Osteocyte (in vitro differentiated cells): ENCODE measurements around the gene METTL14. TPM values are rescaled to one million over a fixed set of nuclear protein-coding genes. Genes with fewer than 3 reads are reported as not detected.

Source experiments
- DNase-seq: peaks from one replicate; pipeline ENCODE4 v3.0.0; 2021; ENCODE audit warnings: mixed read lengths; ENCODE audit not compliant: unreplicated experiment; ENCODE audit errors: extremely low spot score
- H3K27ac Mint-ChIP-seq: one replicate; pipeline ENCODE4 v1.8.0; 2021; ENCODE audit warnings: mild to moderate bottlenecking, mixed read lengths; ENCODE audit not compliant: unreplicated experiment
- H3K27me3 Mint-ChIP-seq: one replicate; pipeline ENCODE4 v1.8.0; 2021; ENCODE audit warnings: mixed read lengths; ENCODE audit not compliant: unreplicated experiment
- H3K36me3 Mint-ChIP-seq: one replicate; pipeline ENCODE4 v1.8.0; 2021; ENCODE audit warnings: mixed read lengths; ENCODE audit not compliant: unreplicated experiment
- H3K4me1 Mint-ChIP-seq: one replicate; pipeline ENCODE4 v1.8.0; 2021; ENCODE audit warnings: mixed read lengths; ENCODE audit not compliant: unreplicated experiment
- H3K4me3 Mint-ChIP-seq: one replicate; pipeline ENCODE4 v1.8.0; 2021; ENCODE audit warnings: mild to moderate bottlenecking, moderate library complexity, mixed read lengths; ENCODE audit not compliant: unreplicated experiment
- H3K9me3 Mint-ChIP-seq: one replicate; pipeline ENCODE4 v1.8.0; 2021; ENCODE audit warnings: mixed read lengths; ENCODE audit not compliant: unreplicated experiment
- CTCF ChIP-seq: fragments of 200-600 bp; sonication (generic); IDR thresholded peaks from 2 replicates; pipeline ENCODE4 v1.5.0; 2021; ENCODE audit warnings: antibody characterized with exemption, mild to moderate bottlenecking, moderate library complexity
- total RNA-seq: library from RNA; stranded (reverse); gene quantifications from 2 replicates; pipeline ENCODE4 v1.2.1, GENCODE V29; 2021

METTL14 gene
- total RNA-seq, 1 donor from 2014 or later, result 54.5 TPM

- no peaks in the 10 kb centered on the region for H3K27me3 Mint-ChIP-seq
- H3K4me1 Mint-ChIP-seq, result peaks cover 58% of the 10 kb centered on the region
- no peaks in the 10 kb centered on the region for H3K9me3 Mint-ChIP-seq
- no peak for DNase-seq
- no peak overlapping the region for H3K4me3 Mint-ChIP-seq
- peak overlapping the region; percentile 79 for H3K27ac Mint-ChIP-seq
- no peak for TF ChIP-seq CTCF
- H3K36me3 Mint-ChIP-seq, result peaks cover 54% of the 10 kb centered on the region
Measured at GRCh38 chr4:118734491-118735205, 49.5 kb downstream of the METTL14 start.

- DNase-seq, result no peak
- H3K36me3 Mint-ChIP-seq, result peaks cover 51% of the 10 kb centered on the region
- TF ChIP-seq CTCF, result no peak
- no peak overlapping the region for H3K4me3 Mint-ChIP-seq
- H3K27ac Mint-ChIP-seq, result no peak overlapping the region
- peaks cover 44% of the 10 kb centered on the region for H3K4me1 Mint-ChIP-seq
- H3K9me3 Mint-ChIP-seq, result no peaks in the 10 kb centered on the region
- no peaks in the 10 kb centered on the region for H3K27me3 Mint-ChIP-seq
Measured at GRCh38 chr4:118736900-118737299, 51.7 kb downstream of the METTL14 start.

GRCh38 chr4:118738090-118738489, 52.9 kb downstream of the METTL14 start:
- peaks cover 56% of the 10 kb centered on the region for H3K36me3 Mint-ChIP-seq
- no peaks in the 10 kb centered on the region for H3K9me3 Mint-ChIP-seq
- H3K4me3 Mint-ChIP-seq, result no peak overlapping the region
- H3K4me1 Mint-ChIP-seq, result peaks cover 35% of the 10 kb centered on the region
- DNase-seq, result no peak
- TF ChIP-seq CTCF, result no peak
- H3K27ac Mint-ChIP-seq, result no peak overlapping the region
- H3K27me3 Mint-ChIP-seq, result no peaks in the 10 kb centered on the region

- no peaks in the 10 kb centered on the region for H3K9me3 Mint-ChIP-seq
- no peaks in the 10 kb centered on the region for H3K27me3 Mint-ChIP-seq
- no peak overlapping the region for H3K27ac Mint-ChIP-seq
- no peak overlapping the region for H3K4me3 Mint-ChIP-seq
- DNase-seq, result no peak
- peaks cover 61% of the 10 kb centered on the region for H3K36me3 Mint-ChIP-seq
- peaks cover 26% of the 10 kb centered on the region for H3K4me1 Mint-ChIP-seq
- TF ChIP-seq CTCF, result no peak
Measured at GRCh38 chr4:118739022-118739713, 54.0 kb downstream of the METTL14 start.

GRCh38 chr4:118740869-118741268, 55.7 kb downstream of the METTL14 start:
- Mint-ChIP-seq H3K9me3 (no peaks in the 10 kb centered on the region), H3K4me3 (no peak overlapping the region), H3K36me3 (peaks cover 60% of the 10 kb centered on the region), H3K4me1 (peaks cover 14% of the 10 kb centered on the region), H3K27me3 (no peaks in the 10 kb centered on the region), H3K27ac (peak overlapping the region; percentile 28)
- peak; percentile 55 for TF ChIP-seq CTCF
- DNase-seq, result no peak
